SH-SY5Y (cell line): ENCODE results near the gene ELMO1.

Source experiments
- GATA2 ChIP-seq: IDR thresholded peaks from 2 replicates; pipeline ENCODE4 v1.6.1; 2011; ENCODE audit warnings: mild to moderate bottlenecking, low read depth, low read length
- GATA3 ChIP-seq: IDR thresholded peaks from 2 replicates; pipeline ENCODE4 v1.6.1; 2011; ENCODE audit warnings: low read depth, mild to moderate bottlenecking, low read length, moderate library complexity

ELMO1 gene

GRCh38 chr7:37070031-37070430, 378.6 kb downstream of the ELMO1 start:
- TF ChIP-seq GATA2 (no peak), GATA3 (no peak)

GRCh38 chr7:37069336-37069735, 379.3 kb downstream of the ELMO1 start:
- TF ChIP-seq GATA3 (no peak), GATA2 (no peak)

- TF ChIP-seq GATA2 (no peak), GATA3 (no peak)
Measured at GRCh38 chr7:37068902-37069301, 379.8 kb downstream of the ELMO1 start.

GRCh38 chr7:37068038-37068437, 380.6 kb downstream of the ELMO1 start:
- no peak for TF ChIP-seq GATA3
- no peak for TF ChIP-seq GATA2

GRCh38 chr7:37065779-37066271, 382.8 kb downstream of the ELMO1 start:
- TF ChIP-seq GATA3: no peak
- TF ChIP-seq GATA2: no peak

- TF ChIP-seq GATA3: no peak
- no peak for TF ChIP-seq GATA2
Measured at GRCh38 chr7:37062560-37062859, 386.2 kb downstream of the ELMO1 start.

- no peak for TF ChIP-seq GATA3
- no peak for TF ChIP-seq GATA2
Measured at GRCh38 chr7:37061849-37062559, 386.7 kb downstream of the ELMO1 start.

GRCh38 chr7:37056234-37056912, 392.3 kb downstream of the ELMO1 start:
- TF ChIP-seq GATA2: no peak
- TF ChIP-seq GATA3: no peak

GRCh38 chr7:37054624-37055241, 393.9 kb downstream of the ELMO1 start:
- TF ChIP-seq GATA2: no peak
- TF ChIP-seq GATA3: no peak

- TF ChIP-seq GATA3 (no peak), GATA2 (no peak)
Measured at GRCh38 chr7:37052705-37053104, 396.0 kb downstream of the ELMO1 start.

- TF ChIP-seq GATA3 (no peak), GATA2 (no peak)
Measured at GRCh38 chr7:37050801-37051200, 397.9 kb downstream of the ELMO1 start.

GRCh38 chr7:37048674-37049073, 400.0 kb downstream of the ELMO1 start:
- TF ChIP-seq GATA2: no peak
- TF ChIP-seq GATA3: no peak

GRCh38 chr7:37047260-37047659, 401.4 kb downstream of the ELMO1 start:
- TF ChIP-seq GATA3 (no peak), GATA2 (no peak)

- TF ChIP-seq GATA2 (no peak), GATA3 (no peak)
Measured at GRCh38 chr7:37046531-37047079, 402.1 kb downstream of the ELMO1 start.

GRCh38 chr7:37045681-37046179, 402.9 kb downstream of the ELMO1 start:
- no peak for TF ChIP-seq GATA3

- no peak for TF ChIP-seq GATA3
- no peak for TF ChIP-seq GATA2
Measured at GRCh38 chr7:37041461-37041860, 407.2 kb downstream of the ELMO1 start.
